Liver (tissue), 9 donors: ENCODE measurements around the gene TMEM178B. TPM values are rescaled to one million over a fixed set of nuclear protein-coding genes. Genes with fewer than 3 reads are reported as not detected.

Source experiments
- DNase-seq: peaks from one replicate; pipeline ENCODE4 v3.0.0-alpha.2; 2017; ENCODE audit warnings: low spot score
- H3K27ac ChIP-seq, 2 donors: one replicate each; pipeline ENCODE4 v1.7.0; 2013; ENCODE audit warnings: inconsistent platforms in 2 of 2, low read length in 2 of 2, control low read depth in 1 of 2, low read depth in 1 of 2, mild to moderate bottlenecking in 1 of 2
- H3K27me3 ChIP-seq, 4 donors: one replicate each; pipeline versions ENCODE4 v1.6.1 to v1.7.0; 2013; ENCODE audit warnings: low read length in 3 of 4, inconsistent platforms in 1 of 4, mild to moderate bottlenecking in 1 of 4, moderate library complexity in 1 of 4; ENCODE audit not compliant: control insufficient read depth in 4 of 4, insufficient read depth in 4 of 4
- H3K36me3 ChIP-seq, 4 donors: one replicate each; pipeline versions ENCODE4 v1.6.1 to v1.7.0; 2013; ENCODE audit warnings: low read length in 3 of 4, mild to moderate bottlenecking in 3 of 4, low read depth in 1 of 4, moderate library complexity in 1 of 4; ENCODE audit not compliant: control insufficient read depth in 4 of 4, insufficient read depth in 3 of 4
- H3K4me1 ChIP-seq, 4 donors: one replicate each; pipeline versions ENCODE4 v1.6.1 to v1.7.0; 2013; ENCODE audit warnings: low read length in 3 of 4, mild to moderate bottlenecking in 3 of 4, moderate library complexity in 1 of 4; ENCODE audit not compliant: control insufficient read depth in 4 of 4, insufficient read depth in 4 of 4
- H3K4me3 ChIP-seq, 3 donors: one replicate each; pipeline versions ENCODE4 v1.6.1 to v1.7.0; 2013; ENCODE audit warnings: low read length in 3 of 3, control low read depth in 1 of 3, low read depth in 1 of 3, mild to moderate bottlenecking in 1 of 3
- H3K9ac ChIP-seq, 2 donors: one replicate each; pipeline ENCODE4 v1.7.0; 2013; ENCODE audit warnings: low read length in 2 of 2, mild to moderate bottlenecking in 2 of 2, moderate library complexity in 2 of 2, control low read depth in 1 of 2, low read depth in 1 of 2
- H3K9me3 ChIP-seq, 4 donors: one replicate each; pipeline versions ENCODE4 v1.6.1 to v1.7.0; 2013; ENCODE audit warnings: low read length in 3 of 4; ENCODE audit not compliant: control insufficient read depth in 4 of 4
- CTCF ChIP-seq: fragments of 150-350 bp; IDR thresholded peaks from 2 replicates; pipeline ENCODE4 v1.5.1; 2017; ENCODE audit warnings: improper control_type of control experiment, low read depth, low read length; ENCODE audit not compliant: missing input control
- EGR1 ChIP-seq, 2 donors: IDR thresholded peaks; 2 replicates each; pipeline ENCODE4 v1.6.1; 2016 to 2018; ENCODE audit warnings: antibody characterized with exemption in 2 of 2, low read depth in 2 of 2
- FOXA2 ChIP-seq: IDR thresholded peaks from 2 replicates; pipeline ENCODE4 v1.6.1; 2016; ENCODE audit warnings: antibody characterized with exemption
- GABPA ChIP-seq, 2 donors: IDR thresholded peaks in 1 of 2; conservative IDR thresholded peaks in 1 of 2; 2 replicates each; pipeline ENCODE4 v1.6.1; 2016; ENCODE audit warnings: antibody characterized with exemption in 2 of 2, mild to moderate bottlenecking in 1 of 2, moderate library complexity in 1 of 2
- HNF4A ChIP-seq, 2 donors: conservative IDR thresholded peaks; 2 replicates each; pipeline ENCODE4 v1.6.1; 2016; ENCODE audit warnings: antibody characterized with exemption in 2 of 2, mild to moderate bottlenecking in 2 of 2
- HNF4G ChIP-seq: IDR thresholded peaks from 2 replicates; pipeline ENCODE4 v1.6.1; 2016; ENCODE audit warnings: antibody characterized with exemption
- NR2F2 ChIP-seq: IDR thresholded peaks from 2 replicates; pipeline ENCODE4 v1.6.1; 2016; ENCODE audit warnings: antibody characterized with exemption
- RAD21 ChIP-seq, 2 donors: IDR thresholded peaks; 2 replicates each; pipeline ENCODE4 v1.6.1; 2016; ENCODE audit warnings: antibody characterized with exemption in 2 of 2, mild to moderate bottlenecking in 2 of 2
- REST ChIP-seq: IDR thresholded peaks from 2 replicates; pipeline ENCODE4 v1.6.1; 2016; ENCODE audit warnings: antibody characterized with exemption, mild to moderate bottlenecking
- RXRA ChIP-seq, 2 donors: IDR thresholded peaks; 2 replicates each; pipeline ENCODE4 v1.6.1; 2017 to 2018; ENCODE audit warnings: antibody characterized with exemption in 2 of 2, mild to moderate bottlenecking in 1 of 2
- SP1 ChIP-seq: IDR thresholded peaks from 2 replicates; pipeline ENCODE4 v1.6.1; 2018; ENCODE audit warnings: antibody characterized with exemption, mild to moderate bottlenecking
- TAF1 ChIP-seq: conservative IDR thresholded peaks from 2 replicates; pipeline ENCODE4 v1.6.1; 2016; ENCODE audit warnings: antibody characterized with exemption, mild to moderate bottlenecking
- YY1 ChIP-seq: IDR thresholded peaks from 2 replicates; pipeline ENCODE4 v1.6.1; 2016; ENCODE audit warnings: antibody characterized with exemption, mild to moderate bottlenecking
- WGBS: extraction: QIAGEN DNeasy Blood & Tissue Kit; methylation state at CpG from one replicate; pipeline ENCODE4 v1.1.7; 2013; 5-methylcytosine and 5-hydroxymethylcytosine counted together
- polyA plus RNA-seq, 2 donors: library from polyadenylated mRNA; stranded (reverse) in 1 of 2; unstranded in 1 of 2; fragments of 200-250 nt in 1 of 2; fragments of >200 nt in 1 of 2; fragmentation: Nextera tagmentation in 1 of 2; extraction: Ambion mirVana in 1 of 2; gene quantifications; one replicate each; pipeline versions ENCODE4 v1.2.1 to v1.2.3, GENCODE V29; 2013 to 2015
- total RNA-seq, 2 donors: library from RNA; depleted of rRNA; stranded (reverse); fragments of >200 nt; gene quantifications; one replicate each; pipeline ENCODE4 v1.2.3, GENCODE V29; 2014
- TF ChIP-seq, protein P1 (sequence below): IDR thresholded peaks from 2 replicates; pipeline ENCODE4 v1.6.1; 2016; ENCODE audit warnings: antibody characterized with exemption
- TF ChIP-seq, protein P2 (sequence below): IDR thresholded peaks from 2 replicates; pipeline ENCODE4 v1.6.1; 2016; ENCODE audit warnings: antibody characterized with exemption
- TF ChIP-seq, protein P3 (sequence below): IDR thresholded peaks from 2 replicates; pipeline ENCODE4 v1.6.1; 2016; ENCODE audit warnings: antibody characterized with exemption
- donor health status: healthy.
- donor health status: healthy.
- donor health status: healthy.
- donor health status: healthy.
- donor health status: healthy.

The TMEM178B gene
- total and polyA plus RNA-seq, 4 donors = under 0.01 to 0.02 (median under 0.01) TPM; not detected in 1

GRCh38 chr7:141161550-141162535 is 88.0 kb downstream of the TMEM178B start (continued):
- no peak for TF ChIP-seq HNF4A (conservative IDR thresholded peaks at IDR 0.05)

DNA sequence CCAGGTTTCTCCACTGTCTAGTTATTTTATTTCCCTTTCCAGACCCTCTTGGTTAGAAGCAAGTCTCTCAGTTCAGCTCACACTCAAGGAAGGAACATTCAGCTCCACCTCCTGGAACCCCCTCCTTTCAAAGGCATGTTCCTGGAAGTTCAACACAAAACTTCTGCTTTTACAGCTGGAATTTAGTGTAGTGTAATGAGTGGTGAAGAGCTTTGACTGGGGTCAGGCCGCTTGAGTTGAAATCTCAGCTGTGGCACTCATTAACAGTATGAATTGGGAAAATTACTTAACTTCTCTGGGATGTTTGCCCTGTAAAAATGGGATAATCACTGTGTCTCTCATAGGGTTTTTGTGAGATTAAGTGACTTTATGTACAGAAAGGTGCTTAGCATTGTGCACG is 91.7 kb downstream of the TMEM178B start:
- Histone ChIP-seq H3K27ac (no peak overlapping the region), H3K9me3 (no peaks in the 10 kb centered on the region), H3K36me3 (no peaks in the 10 kb centered on the region), H3K27me3 (no peaks in the 10 kb centered on the region), H3K4me1 (no peaks in the 10 kb centered on the region), H3K4me3 (no peak overlapping the region), H3K9ac (no peak overlapping the region)
- no peak for TF ChIP-seq YY1
- DNase-seq = no peak
- WGBS = 67% methylated on average over 2 of the region's 2 CpGs

DNA sequence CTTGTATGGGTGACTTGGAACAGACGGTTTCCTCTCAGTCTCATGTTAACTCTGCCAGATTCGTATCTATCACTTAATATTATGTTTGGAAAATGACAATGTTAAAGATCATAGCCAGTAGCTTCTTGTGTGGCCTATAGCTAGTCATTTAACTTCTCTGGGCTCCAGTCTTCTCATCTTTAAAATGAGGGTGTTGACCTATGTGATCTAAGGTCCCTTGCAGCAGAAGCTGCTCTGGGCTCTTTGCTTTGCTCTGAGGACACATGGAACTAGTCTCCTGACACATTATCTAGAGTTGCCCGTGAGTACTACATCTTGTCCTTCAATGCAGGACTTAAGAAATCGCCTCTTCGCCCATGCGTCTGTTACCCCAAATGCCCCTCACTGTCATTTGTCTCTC is 93.1 kb downstream of the TMEM178B start:
- DNase-seq = no peak
- WGBS = 83% methylated on average over 6 of the region's 6 CpGs
- H3K36me3 ChIP-seq = no peaks in the 10 kb centered on the region
- TF ChIP-seq YY1 = no peak
- TF ChIP-seq HNF4A (conservative IDR thresholded peaks at IDR 0.05) = no peak
- TF ChIP-seq CTCF = no peak
- no peak for TF ChIP-seq RAD21 (IDR thresholded peaks at IDR 0.05)
- TF ChIP-seq, protein P1, sequence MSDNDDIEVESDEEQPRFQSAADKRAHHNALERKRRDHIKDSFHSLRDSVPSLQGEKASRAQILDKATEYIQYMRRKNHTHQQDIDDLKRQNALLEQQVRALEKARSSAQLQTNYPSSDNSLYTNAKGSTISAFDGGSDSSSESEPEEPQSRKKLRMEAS = no peak
- no peak for TF ChIP-seq EGR1 (IDR thresholded peaks at IDR 0.05; ENCODE audit: low read depth in 2 of 2)
- no peak for TF ChIP-seq FOXA2
- TF ChIP-seq, protein P2, sequence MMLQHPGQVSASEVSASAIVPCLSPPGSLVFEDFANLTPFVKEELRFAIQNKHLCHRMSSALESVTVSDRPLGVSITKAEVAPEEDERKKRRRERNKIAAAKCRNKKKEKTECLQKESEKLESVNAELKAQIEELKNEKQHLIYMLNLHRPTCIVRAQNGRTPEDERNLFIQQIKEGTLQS = no peak
- TF ChIP-seq, protein P3, sequence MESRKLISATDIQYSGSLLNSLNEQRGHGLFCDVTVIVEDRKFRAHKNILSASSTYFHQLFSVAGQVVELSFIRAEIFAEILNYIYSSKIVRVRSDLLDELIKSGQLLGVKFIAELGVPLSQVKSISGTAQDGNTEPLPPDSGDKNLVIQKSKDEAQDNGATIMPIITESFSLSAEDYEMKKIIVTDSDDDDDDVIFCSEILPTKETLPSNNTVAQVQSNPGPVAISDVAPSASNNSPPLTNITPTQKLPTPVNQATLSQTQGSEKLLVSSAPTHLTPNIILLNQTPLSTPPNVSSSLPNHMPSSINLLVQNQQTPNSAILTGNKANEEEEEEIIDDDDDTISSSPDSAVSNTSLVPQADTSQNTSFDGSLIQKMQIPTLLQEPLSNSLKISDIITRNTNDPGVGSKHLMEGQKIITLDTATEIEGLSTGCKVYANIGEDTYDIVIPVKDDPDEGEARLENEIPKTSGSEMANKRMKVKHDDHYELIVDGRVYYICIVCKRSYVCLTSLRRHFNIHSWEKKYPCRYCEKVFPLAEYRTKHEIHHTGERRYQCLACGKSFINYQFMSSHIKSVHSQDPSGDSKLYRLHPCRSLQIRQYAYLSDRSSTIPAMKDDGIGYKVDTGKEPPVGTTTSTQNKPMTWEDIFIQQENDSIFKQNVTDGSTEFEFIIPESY = no peak
- no peak for TF ChIP-seq REST
- TF ChIP-seq TAF1 = no peak
- TF ChIP-seq RXRA (IDR thresholded peaks at IDR 0.05) = no peak
- no peak for TF ChIP-seq SP1
- TF ChIP-seq GABPA (IDR thresholded peaks at IDR 0.05 in 1 of 2, conservative IDR thresholded peaks at IDR 0.05 in 1 of 2) = no peak
- no peak for TF ChIP-seq HNF4G
- no peak for TF ChIP-seq NR2F2
- H3K4me1 ChIP-seq = no peaks in the 10 kb centered on the region
- no peak overlapping the region for H3K27ac ChIP-seq
- H3K9me3 ChIP-seq = no peaks in the 10 kb centered on the region
- H3K27me3 ChIP-seq = no peaks in the 10 kb centered on the region
- no peak overlapping the region for H3K9ac ChIP-seq
- no peak overlapping the region for H3K4me3 ChIP-seq
